OCI-LY1 (cell line): ENCODE data around the gene KNCN.

Source experiments
- H2AFZ ChIP-seq: fragments of 200-600 bp; sonication (generic), shearing (Covaris generic); 2 replicates; pipeline ENCODE4 v1.6.0; 2014; ENCODE audit warnings: antibody characterized with exemption, mild to moderate bottlenecking, low read length
- H3F3A ChIP-seq: fragments of 200-600 bp; sonication (generic), shearing (Covaris generic); 2 replicates; pipeline ENCODE4 v1.6.0; 2014; ENCODE audit warnings: mild to moderate bottlenecking, antibody characterized with exemption, low read length, moderate library complexity; ENCODE audit not compliant: insufficient read depth
- H3K27ac ChIP-seq: fragments of 200-600 bp; sonication (generic); 2 replicates; pipeline ENCODE4 v1.5.1; 2014; ENCODE audit warnings: low read length, mixed run types, mild to moderate bottlenecking, low read depth; ENCODE audit not compliant: poor library complexity, severe bottlenecking
- H3K27me3 ChIP-seq: fragments of 200-600 bp; sonication (generic); 2 replicates; pipeline ENCODE4 v1.6.0; 2014; ENCODE audit warnings: antibody characterized with exemption, mild to moderate bottlenecking, low read length, moderate library complexity; ENCODE audit not compliant: insufficient read depth
- H3K36me3 ChIP-seq: fragments of 200-600 bp; sonication (generic); 2 replicates; pipeline ENCODE4 v1.6.1; 2014; ENCODE audit warnings: mild to moderate bottlenecking, antibody characterized with exemption, low read length, moderate library complexity, mixed read lengths; ENCODE audit not compliant: insufficient read depth
- H3K4me1 ChIP-seq: fragments of 200-600 bp; sonication (generic); 2 replicates; pipeline ENCODE4 v1.5.1; 2014; ENCODE audit warnings: mild to moderate bottlenecking, low read length, moderate library complexity; ENCODE audit not compliant: insufficient read depth, severe bottlenecking
- H3K4me2 ChIP-seq: fragments of 200-600 bp; sonication (generic), shearing (Covaris generic); 2 replicates; pipeline ENCODE4 v1.6.1; 2014; ENCODE audit warnings: low read length
- H3K4me3 ChIP-seq: fragments of 200-600 bp; sonication (generic); 2 replicates; pipeline ENCODE4 v1.5.1; 2014; ENCODE audit warnings: low read length, low read depth, mild to moderate bottlenecking, mixed read lengths; ENCODE audit not compliant: poor library complexity, severe bottlenecking
- H3K79me2 ChIP-seq: fragments of 200-600 bp; shearing (Covaris generic); 2 replicates; pipeline ENCODE4 v1.6.1; 2016; ENCODE audit warnings: mixed run types, low read length, mixed read lengths; ENCODE audit not compliant: insufficient read depth
- H3K9ac ChIP-seq: fragments of 200-600 bp; sonication (generic), shearing (Covaris generic); 2 replicates; pipeline ENCODE4 v1.6.1; 2014; ENCODE audit warnings: mild to moderate bottlenecking, low read length, mixed read lengths
- H3K9me2 ChIP-seq: fragments of 200-600 bp; sonication (generic), shearing (Covaris generic); 2 replicates; pipeline ENCODE4 v1.6.1; 2014; ENCODE audit warnings: low read depth, mild to moderate bottlenecking, low read length, mixed read lengths
- H3K9me3 ChIP-seq: fragments of 200-600 bp; shearing (Covaris generic); 2 replicates; pipeline ENCODE4 v1.6.1; 2014; ENCODE audit warnings: low read length, mixed read lengths
- H4K20me1 ChIP-seq: fragments of 200-600 bp; sonication (generic), shearing (Covaris generic); 2 replicates; pipeline ENCODE4 v1.6.0; 2016; ENCODE audit warnings: mild to moderate bottlenecking, low read length; ENCODE audit not compliant: insufficient read depth
- CTCF ChIP-seq: fragments of 200-600 bp; sonication (generic), shearing (Covaris generic); IDR thresholded peaks from 2 replicates; pipeline ENCODE4 v1.5.1; 2017; ENCODE audit warnings: mild to moderate bottlenecking, antibody characterized with exemption, low read length, moderate library complexity, mixed read lengths
- EZH2 ChIP-seq: fragments of 200-600 bp; sonication (generic), shearing (Covaris generic); IDR thresholded peaks from 2 replicates; pipeline ENCODE4 v1.8.0; 2017; ENCODE audit warnings: borderline replicate concordance, mixed run types, mild to moderate bottlenecking, antibody characterized with exemption, low read length, moderate library complexity, mixed read lengths

Gene KNCN

GRCh38 chr1:46571691-46572225 lies 20.3 kb upstream of the KNCN start:
- Histone ChIP-seq H3F3A (no peaks in the 10 kb centered on the region), H3K27me3 (no peaks in the 10 kb centered on the region), H3K4me2 (no peak overlapping the region), H2AFZ (no peak overlapping the region), H3K36me3 (peaks cover 5% of the 10 kb centered on the region; the same call in 1 of the 2 replicates), H3K4me3 (no peak overlapping the region), H3K27ac (no peak overlapping the region), H3K9me3 (no peaks in the 10 kb centered on the region), H3K4me1 (no peaks in the 10 kb centered on the region), H3K9ac (no peak overlapping the region), H3K9me2 (no peaks in the 10 kb centered on the region), H3K79me2 (no peaks in the 10 kb centered on the region), H4K20me1 (no peaks in the 10 kb centered on the region)
- TF ChIP-seq EZH2 (no peak), CTCF (no peak)

- no peak overlapping the region for H3K27ac ChIP-seq
- TF ChIP-seq CTCF = no peak
- no peak for TF ChIP-seq EZH2
- H3K4me1 ChIP-seq = no peaks in the 10 kb centered on the region
- H3K4me3 ChIP-seq = no peak overlapping the region
- no peak overlapping the region for H2AFZ ChIP-seq
- H3K4me2 ChIP-seq = no peak overlapping the region
- H3K79me2 ChIP-seq = no peaks in the 10 kb centered on the region
- no peaks in the 10 kb centered on the region for H3K9me3 ChIP-seq
- no peaks in the 10 kb centered on the region for H3K27me3 ChIP-seq
- no peaks in the 10 kb centered on the region for H3K9me2 ChIP-seq
- no peak overlapping the region for H3K9ac ChIP-seq
- H4K20me1 ChIP-seq = no peaks in the 10 kb centered on the region
- H3K36me3 ChIP-seq = peaks cover 5% of the 10 kb centered on the region; the same call in 1 of the 2 replicates
- H3F3A ChIP-seq = no peaks in the 10 kb centered on the region
These were observed 18.7 kb upstream of the KNCN start for GRCh38 chr1:46569884-46570725.

- Histone ChIP-seq H3K36me3 (peaks cover 5% of the 10 kb centered on the region; the same call in 1 of the 2 replicates), H3K27ac (no peak overlapping the region), H4K20me1 (no peaks in the 10 kb centered on the region), H3K27me3 (no peaks in the 10 kb centered on the region), H3F3A (no peaks in the 10 kb centered on the region), H3K9ac (no peak overlapping the region), H3K4me1 (no peaks in the 10 kb centered on the region), H2AFZ (no peak overlapping the region), H3K9me3 (no peaks in the 10 kb centered on the region), H3K4me2 (no peak overlapping the region), H3K4me3 (no peak overlapping the region), H3K9me2 (no peaks in the 10 kb centered on the region), H3K79me2 (no peaks in the 10 kb centered on the region)
- TF ChIP-seq CTCF = no peak
- no peak for TF ChIP-seq EZH2
These were observed 17.7 kb upstream of the KNCN start for GRCh38 chr1:46569116-46569515.
